GM18526 (cell line): ENCODE measurements around the gene ANAPC7.

Source experiments
- POLR2A ChIP-seq: IDR thresholded peaks from 3 replicates; pipeline ENCODE4 v1.6.1; 2011; ENCODE audit not compliant: insufficient read length; ENCODE audit errors: extremely low read depth

Gene ANAPC7

GRCh38 chr12:110353211-110353965, 50.1 kb downstream of the ANAPC7 start:
- TF ChIP-seq POLR2A: no peak

GRCh38 chr12:110352401-110352800, 51.1 kb downstream of the ANAPC7 start:
- TF ChIP-seq POLR2A: no peak

- TF ChIP-seq POLR2A: no peak
Measured at GRCh38 chr12:110351119-110351518, 52.4 kb downstream of the ANAPC7 start.

- TF ChIP-seq POLR2A: no peak
Measured at GRCh38 chr12:110349514-110350151, 53.9 kb downstream of the ANAPC7 start.

- TF ChIP-seq POLR2A: no peak
Measured at GRCh38 chr12:110349096-110349495, 54.4 kb downstream of the ANAPC7 start.

GRCh38 chr12:110348431-110349059, 55.0 kb downstream of the ANAPC7 start:
- TF ChIP-seq POLR2A: no peak

- no peak for TF ChIP-seq POLR2A
Measured at GRCh38 chr12:110347767-110348166, 55.7 kb downstream of the ANAPC7 start.

GRCh38 chr12:110345963-110346362, 57.5 kb downstream of the ANAPC7 start:
- TF ChIP-seq POLR2A: no peak

- no peak for TF ChIP-seq POLR2A
Measured at GRCh38 chr12:110345176-110345661, 58.3 kb downstream of the ANAPC7 start.

- TF ChIP-seq POLR2A: no peak
Measured at GRCh38 chr12:110344657-110345056, 58.9 kb downstream of the ANAPC7 start.

- TF ChIP-seq POLR2A: no peak
Measured at GRCh38 chr12:110343736-110344555, 59.6 kb downstream of the ANAPC7 start.

- TF ChIP-seq POLR2A: no peak
Measured at GRCh38 chr12:110343114-110343513, 60.4 kb downstream of the ANAPC7 start.

- TF ChIP-seq POLR2A: no peak
Measured at GRCh38 chr12:110342157-110342556, 61.4 kb downstream of the ANAPC7 start.

- no peak for TF ChIP-seq POLR2A
Measured at GRCh38 chr12:110340706-110341105, 62.8 kb downstream of the ANAPC7 start.

- no peak for TF ChIP-seq POLR2A
Measured at GRCh38 chr12:110339184-110339952, 64.1 kb downstream of the ANAPC7 start.

- no peak for TF ChIP-seq POLR2A
Measured at GRCh38 chr12:110338754-110339153, 64.8 kb downstream of the ANAPC7 start.
